HUES6 (cell line): ENCODE results near the gene UNC45B.

Experiments
- H3K27ac ChIP-seq: 2 replicates; pipeline ENCODE4 v1.7.0; 2013; ENCODE audit warnings: low read depth, mild to moderate bottlenecking, low read length, inconsistent platforms
- H3K27me3 ChIP-seq: 2 replicates; pipeline ENCODE4 v1.6.1; 2013; ENCODE audit warnings: low read length; ENCODE audit not compliant: control insufficient read depth, insufficient read depth
- H3K36me3 ChIP-seq: 2 replicates; pipeline ENCODE4 v1.6.1; 2013; ENCODE audit warnings: low read length; ENCODE audit not compliant: control insufficient read depth, insufficient read depth
- H3K4me1 ChIP-seq: 2 replicates; pipeline ENCODE4 v1.6.1; 2013; ENCODE audit warnings: low read length; ENCODE audit not compliant: control insufficient read depth, insufficient read depth
- H3K4me3 ChIP-seq: 2 replicates; pipeline ENCODE4 v1.5.1; 2013; ENCODE audit warnings: low read depth, low read length
- H3K9ac ChIP-seq: one replicate; pipeline ENCODE4 v1.6.1; 2013; ENCODE audit warnings: mild to moderate bottlenecking, low read length
- H3K9me3 ChIP-seq: 2 replicates; pipeline ENCODE4 v1.6.1; 2013; ENCODE audit warnings: low read depth, low read length; ENCODE audit not compliant: control insufficient read depth, insufficient read depth

Gene UNC45B

GRCh38 chr17:35160354-35161201 lies 13.0 kb downstream of the UNC45B start:
- Histone ChIP-seq H3K9me3 (no peaks in the 10 kb centered on the region), H3K27ac (no peak overlapping the region), H3K4me3 (no peak overlapping the region), H3K4me1 (peaks cover 4% of the 10 kb centered on the region; the same call in 1 of the 2 replicates), H3K27me3 (no peaks in the 10 kb centered on the region), H3K9ac (no peak overlapping the region), H3K36me3 (no peaks in the 10 kb centered on the region)

GRCh38 chr17:35161281-35161761 lies 13.7 kb downstream of the UNC45B start:
- no peaks in the 10 kb centered on the region for H3K36me3 ChIP-seq
- H3K4me3 ChIP-seq: no peak overlapping the region
- peaks cover 4% of the 10 kb centered on the region; the same call in 1 of the 2 replicates for H3K4me1 ChIP-seq
- no peaks in the 10 kb centered on the region for H3K27me3 ChIP-seq
- no peaks in the 10 kb centered on the region for H3K9me3 ChIP-seq
- H3K9ac ChIP-seq: no peak overlapping the region
- H3K27ac ChIP-seq: no peak overlapping the region

GRCh38 chr17:35162755-35163154 lies 15.1 kb downstream of the UNC45B start:
- H3K36me3 ChIP-seq: no peaks in the 10 kb centered on the region
- no peak overlapping the region for H3K9ac ChIP-seq
- no peak overlapping the region for H3K27ac ChIP-seq
- peaks cover 4% of the 10 kb centered on the region; the same call in 1 of the 2 replicates for H3K4me1 ChIP-seq
- H3K4me3 ChIP-seq: no peak overlapping the region
- H3K9me3 ChIP-seq: no peaks in the 10 kb centered on the region
- H3K27me3 ChIP-seq: no peaks in the 10 kb centered on the region

GRCh38 chr17:35163886-35164285 lies 16.3 kb downstream of the UNC45B start:
- H3K9me3 ChIP-seq: no peaks in the 10 kb centered on the region
- peaks cover 4% of the 10 kb centered on the region; the same call in 1 of the 2 replicates for H3K4me1 ChIP-seq
- no peak overlapping the region for H3K27ac ChIP-seq
- H3K9ac ChIP-seq: no peak overlapping the region
- H3K36me3 ChIP-seq: no peaks in the 10 kb centered on the region
- no peaks in the 10 kb centered on the region for H3K27me3 ChIP-seq
- no peak overlapping the region for H3K4me3 ChIP-seq

GRCh38 chr17:35164716-35165115 lies 17.1 kb downstream of the UNC45B start:
- Histone ChIP-seq H3K9ac (no peak overlapping the region), H3K36me3 (no peaks in the 10 kb centered on the region), H3K9me3 (no peaks in the 10 kb centered on the region), H3K4me3 (no peak overlapping the region), H3K27me3 (no peaks in the 10 kb centered on the region), H3K4me1 (peaks cover 4% of the 10 kb centered on the region; the same call in 1 of the 2 replicates), H3K27ac (no peak overlapping the region)

- no peaks in the 10 kb centered on the region for H3K36me3 ChIP-seq
- H3K27ac ChIP-seq: no peak overlapping the region
- no peaks in the 10 kb centered on the region for H3K9me3 ChIP-seq
- peaks cover under 1% of the 10 kb centered on the region; the same call in 1 of the 2 replicates for H3K4me1 ChIP-seq
- H3K27me3 ChIP-seq: no peaks in the 10 kb centered on the region
- no peak overlapping the region for H3K9ac ChIP-seq
- H3K4me3 ChIP-seq: no peak overlapping the region
Measured at GRCh38 chr17:35166526-35166925, 18.9 kb downstream of the UNC45B start.

GRCh38 chr17:35167046-35167445 lies 19.4 kb downstream of the UNC45B start:
- Histone ChIP-seq H3K27me3 (no peaks in the 10 kb centered on the region), H3K36me3 (no peaks in the 10 kb centered on the region), H3K4me1 (no peaks in the 10 kb centered on the region), H3K27ac (no peak overlapping the region), H3K9ac (no peak overlapping the region), H3K9me3 (no peaks in the 10 kb centered on the region), H3K4me3 (no peak overlapping the region)

GRCh38 chr17:35167666-35168065 lies 20.0 kb downstream of the UNC45B start:
- Histone ChIP-seq H3K27me3 (no peaks in the 10 kb centered on the region), H3K4me3 (no peak overlapping the region), H3K36me3 (no peaks in the 10 kb centered on the region), H3K27ac (no peak overlapping the region), H3K9ac (no peak overlapping the region), H3K9me3 (no peaks in the 10 kb centered on the region), H3K4me1 (no peaks in the 10 kb centered on the region)

- H3K4me3 ChIP-seq: no peak overlapping the region
- H3K4me1 ChIP-seq: no peaks in the 10 kb centered on the region
- no peaks in the 10 kb centered on the region for H3K36me3 ChIP-seq
- no peaks in the 10 kb centered on the region for H3K27me3 ChIP-seq
- no peak overlapping the region for H3K27ac ChIP-seq
- H3K9ac ChIP-seq: no peak overlapping the region
- no peaks in the 10 kb centered on the region for H3K9me3 ChIP-seq
Measured at GRCh38 chr17:35169835-35170363, 22.3 kb downstream of the UNC45B start.

GRCh38 chr17:35170968-35171771 lies 23.6 kb downstream of the UNC45B start:
- Histone ChIP-seq H3K27ac (no peak overlapping the region), H3K4me1 (no peaks in the 10 kb centered on the region), H3K27me3 (peaks cover 5% of the 10 kb centered on the region; the same call in 1 of the 2 replicates), H3K4me3 (no peak overlapping the region), H3K9me3 (no peaks in the 10 kb centered on the region), H3K9ac (no peak overlapping the region), H3K36me3 (no peaks in the 10 kb centered on the region)
